ENCODE data around the gene STING1. TPM values are rescaled to one million over a fixed set of nuclear protein-coding genes. Genes with fewer than 3 reads are reported as not detected.

Gene STING1
- total RNA-seq, 2 donors from 2014 or later, result 0.20 TPM; not detected in 1

GRCh38 chr5:139453683-139454567 lies 28.6 kb downstream of the STING1 start:
- Mint-ChIP-seq H3K36me3 (ENCODE audit: low read depth) (no peaks in the 10 kb centered on the region), H3K4me3 (no peak overlapping the region), H3K27ac (no peak overlapping the region), H3K9me3 (no peaks in the 10 kb centered on the region), H3K27me3 (ENCODE audit: insufficient read depth) (no peaks in the 10 kb centered on the region), H3K4me1 (peaks cover 10% of the 10 kb centered on the region)
- no peak overlapping the region for H3K4me3 ChIP-seq (ENCODE audit: low read length)
- no peak overlapping the region for H3K9ac ChIP-seq (ENCODE audit: extremely low read depth, low read length, poor library complexity, severe bottlenecking)
- H3K27ac ChIP-seq (ENCODE audit: low read depth, low read length), result no peak overlapping the region
- no peak for TF ChIP-seq CTCF (conservative IDR thresholded peaks at IDR 0.05)
- peaks cover 4% of the 10 kb centered on the region for H3K4me1 ChIP-seq (ENCODE audit: control insufficient read depth, insufficient read depth, low read length)
- no peaks in the 10 kb centered on the region for H3K9me3 ChIP-seq (ENCODE audit: control insufficient read depth, low read length)
- WGBS, 2 experiments (ENCODE audit: insufficient coverage in 1 of 2, insufficient read length in 1 of 2), result 90 to 93% methylated on average over 3 of the region's 3 CpGs
- H3K27me3 ChIP-seq (ENCODE audit: control insufficient read depth, insufficient read depth, low read length, poor library complexity, severe bottlenecking), result no peaks in the 10 kb centered on the region
- DNase-seq, result no peak
- H3K36me3 ChIP-seq (ENCODE audit: control insufficient read depth, insufficient read depth, low read length), result no peaks in the 10 kb centered on the region

GRCh38 chr5:139451878-139452660 lies 30.5 kb downstream of the STING1 start:
- no peak for TF ChIP-seq CTCF (conservative IDR thresholded peaks at IDR 0.05)
- no peaks in the 10 kb centered on the region for H3K36me3 ChIP-seq (ENCODE audit: control insufficient read depth, insufficient read depth, low read length)
- H3K27me3 Mint-ChIP-seq (ENCODE audit: insufficient read depth), result no peaks in the 10 kb centered on the region

GRCh38 chr5:139451176-139451575 lies 31.4 kb downstream of the STING1 start:
- H3K9me3 Mint-ChIP-seq, result no peaks in the 10 kb centered on the region
- no peaks in the 10 kb centered on the region for H3K36me3 Mint-ChIP-seq (ENCODE audit: low read depth)
- Histone ChIP-seq H3K9ac (ENCODE audit: extremely low read depth, low read length, poor library complexity, severe bottlenecking) (no peak overlapping the region), H3K27me3 (ENCODE audit: control insufficient read depth, insufficient read depth, low read length, poor library complexity, severe bottlenecking) (no peaks in the 10 kb centered on the region), H3K9me3 (ENCODE audit: control insufficient read depth, low read length) (no peaks in the 10 kb centered on the region), H3K27ac (ENCODE audit: low read depth, low read length) (no peak overlapping the region), H3K4me1 (ENCODE audit: control insufficient read depth, insufficient read depth, low read length) (peaks cover 2% of the 10 kb centered on the region), H3K36me3 (ENCODE audit: control insufficient read depth, insufficient read depth, low read length) (no peaks in the 10 kb centered on the region), H3K4me3 (ENCODE audit: low read length) (no peak overlapping the region)
- peaks cover 5% of the 10 kb centered on the region for H3K4me1 Mint-ChIP-seq
- no peak overlapping the region for H3K27ac Mint-ChIP-seq
- no peak for TF ChIP-seq CTCF (conservative IDR thresholded peaks at IDR 0.05)
- H3K27me3 Mint-ChIP-seq (ENCODE audit: insufficient read depth), result no peaks in the 10 kb centered on the region
- DNase-seq, result no peak
- no peak overlapping the region for H3K4me3 Mint-ChIP-seq
- 83 to 86% methylated on average over 1 to 2 of the region's 2 CpGs for WGBS, 2 experiments (ENCODE audit: insufficient coverage in 1 of 2, insufficient read length in 1 of 2)

More at GRCh38 chr5:139451878-139452660, 30.5 kb downstream of the STING1 start:
- Mint-ChIP-seq H3K27ac (no peak overlapping the region), H3K4me3 (no peak overlapping the region), H3K4me1 (peaks cover 10% of the 10 kb centered on the region), H3K9me3 (no peaks in the 10 kb centered on the region), H3K36me3 (ENCODE audit: low read depth) (no peaks in the 10 kb centered on the region)
- no peak for DNase-seq
- Histone ChIP-seq H3K9me3 (ENCODE audit: control insufficient read depth, low read length) (no peaks in the 10 kb centered on the region), H3K4me1 (ENCODE audit: control insufficient read depth, insufficient read depth, low read length) (peaks cover 4% of the 10 kb centered on the region), H3K27me3 (ENCODE audit: control insufficient read depth, insufficient read depth, low read length, poor library complexity, severe bottlenecking) (no peaks in the 10 kb centered on the region), H3K27ac (ENCODE audit: low read depth, low read length) (no peak overlapping the region), H3K4me3 (ENCODE audit: low read length) (no peak overlapping the region), H3K9ac (ENCODE audit: extremely low read depth, low read length, poor library complexity, severe bottlenecking) (no peak overlapping the region)
- WGBS, 2 experiments (ENCODE audit: insufficient coverage in 1 of 2, insufficient read length in 1 of 2), result 89% methylated on average over 3 of the region's 3 CpGs; no CpG with 5 or more reads in 1 of the 2 experiments

Measured in endodermal cell (in vitro differentiated cells).